SK-N-SH treated with all-trans-retinoic acid at 6 μM for 48 hours (cell line): Measurements from ENCODE around the gene MYLK.

Source experiments
- ESRRG ChIP-seq: fragments of 250-450 bp; sonication (Bioruptor Pico); IDR thresholded peaks from 2 replicates; pipeline ENCODE4 v1.6.1; 2021; ENCODE audit warnings: mild to moderate bottlenecking
- SNAI2 ChIP-seq: fragments of 250-450 bp; sonication (Bioruptor Pico); IDR thresholded peaks from 2 replicates; pipeline ENCODE4 v1.5.0; 2020; ENCODE audit warnings: mild to moderate bottlenecking, moderate library complexity
- TCF4 ChIP-seq: fragments of 250-450 bp; sonication (Bioruptor Pico); IDR thresholded peaks from 2 replicates; pipeline ENCODE4 v1.8.0; 2021; ENCODE audit warnings: mild to moderate bottlenecking, moderate library complexity, borderline replicate concordance
- ZNF8 ChIP-seq: fragments of 450-650 bp; formaldehyde crosslinking; IDR thresholded peaks from 2 replicates; pipeline ENCODE4 v1.5.0; 2020; ENCODE audit warnings: mild to moderate bottlenecking, moderate library complexity

DNA sequence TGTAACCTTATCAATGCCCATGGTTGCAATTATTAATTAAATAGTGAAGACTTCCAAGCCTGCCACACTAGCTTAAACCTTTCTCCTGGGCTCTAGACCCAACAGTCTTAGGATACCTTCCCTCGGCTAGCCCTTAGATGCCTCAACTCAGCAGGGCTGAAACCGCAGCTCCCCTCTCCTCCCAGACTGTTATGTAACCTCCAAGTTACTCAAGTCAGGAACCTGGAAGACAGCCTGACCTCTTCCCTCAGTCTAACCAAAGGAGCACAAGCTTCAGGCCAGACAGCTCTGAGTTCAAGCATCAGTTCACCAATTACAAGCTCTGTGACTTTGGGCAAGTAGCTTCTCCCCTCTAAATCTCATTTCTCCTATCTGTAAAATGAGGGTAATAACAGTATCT, 228.7 kb downstream of the MYLK start:
- TF ChIP-seq ZNF8 (CRISPR knock-in tag): no peak
- TF ChIP-seq TCF4: no peak
- TF ChIP-seq SNAI2 (CRISPR knock-in tag): no peak
- TF ChIP-seq ESRRG: no peak
